Stimulated activated CD4-positive, alpha-beta T cell treated with anti-CD3 and anti-CD28 coated beads, Interleukin-12 subunit alpha, Interleukin-12 subunit beta, amount 100 ng/mL, for 48 hours (primary cell): ENCODE data around the gene MRPL17.
"Not testable (repeated sequence)": the region's sequence is repeated elsewhere in the genome, so short reads cannot be mapped to it uniquely, and the experiment has no call there.

ENCODE experiments used
- DNase-seq, 3 donors: peaks; one replicate each; pipeline ENCODE4 v3.0.0-alpha.2; 2020; ENCODE audit warnings: low read depth in 2 of 3, low spot score in 1 of 3

Gene MRPL17

GRCh38 chr11:6684068-6684467, 928 bp upstream of the MRPL17 start:
- DNase-seq: not testable (repeated sequence)

- no peak for DNase-seq
Measured at GRCh38 chr11:6682591-6682935, 577 bp downstream of the MRPL17 start.

GRCh38 chr11:6681949-6682348, 1.2 kb downstream of the MRPL17 start:
- DNase-seq: no peak

- DNase-seq: no peak
Measured at GRCh38 chr11:6681505-6681904, 1.6 kb downstream of the MRPL17 start.

GRCh38 chr11:6677018-6677417, 6.1 kb downstream of the MRPL17 start:
- DNase-seq: no peak

- DNase-seq: no peak
Measured at GRCh38 chr11:6674862-6675261, 8.3 kb downstream of the MRPL17 start.

DNA sequence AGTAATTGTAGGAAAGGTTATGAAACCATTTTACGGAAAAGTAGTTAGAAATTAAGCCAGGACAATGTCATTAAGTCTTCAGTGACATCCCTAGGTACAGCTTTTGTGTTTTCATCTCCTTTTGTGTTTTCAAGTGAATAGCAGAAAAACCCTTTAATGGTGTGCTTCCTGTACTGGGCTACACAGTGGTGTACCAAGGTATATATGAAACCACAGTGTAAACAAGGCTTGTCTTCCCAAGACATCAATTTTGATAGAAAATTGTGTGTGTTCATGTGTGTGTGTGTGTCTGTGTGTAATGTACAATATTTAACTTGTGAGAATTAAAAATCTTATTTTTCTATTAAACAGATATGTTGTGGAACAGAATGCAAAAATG, 8.9 kb downstream of the MRPL17 start:
- no peak for DNase-seq

GRCh38 chr11:6673523-6674218, 9.5 kb downstream of the MRPL17 start:
- no peak for DNase-seq

- no peak for DNase-seq
Measured at GRCh38 chr11:6671991-6672390, 11.1 kb downstream of the MRPL17 start.

- no peak for DNase-seq
Measured at GRCh38 chr11:6670202-6670830, 12.8 kb downstream of the MRPL17 start.

GRCh38 chr11:6667733-6668374, 15.3 kb downstream of the MRPL17 start:
- no peak for DNase-seq

DNA sequence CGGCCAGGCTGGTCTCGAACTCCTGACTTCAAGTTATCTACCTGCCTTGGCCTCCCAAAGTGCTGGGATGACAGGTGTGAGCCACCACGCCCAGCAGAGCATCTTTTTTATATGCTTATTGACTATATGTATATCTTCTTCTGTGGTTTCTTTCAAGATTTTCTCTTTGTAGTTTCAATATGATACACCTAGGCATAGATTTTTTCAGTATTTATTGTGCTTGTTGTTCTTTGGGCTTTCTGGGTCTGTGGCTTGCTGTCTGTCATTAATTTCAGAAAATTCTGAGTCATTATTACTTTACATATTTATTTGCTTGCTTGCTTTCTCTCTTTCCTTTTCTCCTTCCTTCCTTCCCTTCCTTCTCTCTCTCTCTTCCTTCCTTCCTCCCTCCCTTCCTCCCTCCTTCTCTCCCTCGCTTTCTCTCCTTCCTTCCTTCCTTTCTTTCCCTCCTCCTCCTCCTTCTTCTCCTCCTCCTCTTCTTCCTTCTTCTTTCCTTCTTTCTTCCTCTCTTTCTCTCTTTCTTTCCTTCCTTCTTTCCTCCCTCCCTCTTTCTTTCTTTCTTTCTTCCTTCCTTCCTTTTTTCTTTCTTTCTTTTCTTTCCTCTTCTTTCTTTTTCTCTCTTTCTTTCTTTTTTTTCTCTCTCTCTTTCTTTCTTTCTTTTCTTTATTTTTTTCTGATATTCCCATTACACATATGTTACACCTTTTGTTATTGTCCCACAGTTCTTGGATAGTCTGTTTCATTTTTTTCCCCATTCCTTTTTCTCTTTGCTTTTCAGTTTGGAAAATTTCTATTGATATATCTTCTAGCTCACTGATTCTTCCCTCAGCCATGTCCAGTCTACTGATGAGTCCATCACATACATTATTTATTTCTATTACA, 16.6 kb downstream of the MRPL17 start:
- no peak for DNase-seq

- DNase-seq: no peak
Measured at GRCh38 chr11:6664551-6664950, 18.6 kb downstream of the MRPL17 start.

GRCh38 chr11:6663794-6664469, 19.2 kb downstream of the MRPL17 start:
- no peak for DNase-seq

DNA sequence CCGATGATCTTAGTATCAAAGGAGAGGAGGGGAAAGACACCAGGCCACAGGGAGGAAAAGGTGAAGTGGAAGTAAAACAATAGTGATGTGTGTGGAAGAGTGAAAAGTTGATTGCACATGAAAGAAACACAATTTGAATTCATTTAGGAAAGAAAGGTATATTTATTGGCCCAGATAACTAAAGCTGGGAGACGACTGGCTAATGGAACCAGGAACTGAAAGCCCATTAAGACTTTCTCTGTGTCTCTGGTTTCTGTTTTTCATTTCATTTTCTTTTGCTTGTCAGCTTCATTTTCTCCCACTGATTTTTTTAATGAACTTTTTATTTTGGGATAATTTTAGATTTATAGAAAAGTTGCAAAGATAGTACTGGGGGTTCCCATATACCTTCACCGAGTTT, 22.4 kb downstream of the MRPL17 start:
- DNase-seq: no peak

GRCh38 chr11:6658647-6659046, 24.5 kb downstream of the MRPL17 start:
- no peak for DNase-seq

- no peak for DNase-seq
Measured at GRCh38 chr11:6657346-6657745, 25.8 kb downstream of the MRPL17 start.

DNA sequence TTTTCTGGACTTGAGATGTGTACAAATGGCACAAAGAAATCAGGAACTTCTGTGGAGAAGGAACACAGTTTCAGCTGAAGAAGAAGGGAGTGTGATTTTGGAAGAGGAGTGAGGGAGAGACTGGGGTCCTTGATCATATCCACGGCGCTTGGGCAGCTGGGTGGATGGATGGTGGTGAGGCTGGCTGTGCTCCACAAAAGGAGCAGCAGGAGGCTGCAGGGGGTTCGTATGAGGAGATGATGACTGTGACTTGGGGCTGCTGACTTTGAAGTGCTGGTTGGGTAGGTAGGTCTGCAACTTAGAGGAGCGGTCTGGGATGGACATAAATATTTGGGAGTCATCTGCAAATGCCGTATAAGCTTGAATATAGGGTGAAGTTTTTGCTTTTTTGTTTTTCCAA, 26.2 kb downstream of the MRPL17 start:
- DNase-seq: no peak

DNA sequence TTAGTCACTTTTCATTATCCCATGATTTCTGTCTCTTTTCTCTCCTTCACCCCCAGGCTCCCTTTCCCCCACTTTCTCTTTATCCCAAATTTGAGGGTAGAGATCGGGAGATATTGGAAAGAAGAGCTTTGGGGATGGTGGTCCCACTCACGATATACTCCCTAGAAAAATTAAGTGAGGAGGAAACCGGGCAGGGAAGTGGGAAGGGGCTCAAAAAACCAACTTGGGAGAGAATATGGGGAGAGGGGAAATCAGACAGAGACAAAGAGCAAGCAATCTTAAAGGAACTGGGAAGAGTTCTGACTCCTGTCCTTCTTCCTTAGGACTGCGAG, 26.6 kb downstream of the MRPL17 start:
- no peak for DNase-seq

DNA sequence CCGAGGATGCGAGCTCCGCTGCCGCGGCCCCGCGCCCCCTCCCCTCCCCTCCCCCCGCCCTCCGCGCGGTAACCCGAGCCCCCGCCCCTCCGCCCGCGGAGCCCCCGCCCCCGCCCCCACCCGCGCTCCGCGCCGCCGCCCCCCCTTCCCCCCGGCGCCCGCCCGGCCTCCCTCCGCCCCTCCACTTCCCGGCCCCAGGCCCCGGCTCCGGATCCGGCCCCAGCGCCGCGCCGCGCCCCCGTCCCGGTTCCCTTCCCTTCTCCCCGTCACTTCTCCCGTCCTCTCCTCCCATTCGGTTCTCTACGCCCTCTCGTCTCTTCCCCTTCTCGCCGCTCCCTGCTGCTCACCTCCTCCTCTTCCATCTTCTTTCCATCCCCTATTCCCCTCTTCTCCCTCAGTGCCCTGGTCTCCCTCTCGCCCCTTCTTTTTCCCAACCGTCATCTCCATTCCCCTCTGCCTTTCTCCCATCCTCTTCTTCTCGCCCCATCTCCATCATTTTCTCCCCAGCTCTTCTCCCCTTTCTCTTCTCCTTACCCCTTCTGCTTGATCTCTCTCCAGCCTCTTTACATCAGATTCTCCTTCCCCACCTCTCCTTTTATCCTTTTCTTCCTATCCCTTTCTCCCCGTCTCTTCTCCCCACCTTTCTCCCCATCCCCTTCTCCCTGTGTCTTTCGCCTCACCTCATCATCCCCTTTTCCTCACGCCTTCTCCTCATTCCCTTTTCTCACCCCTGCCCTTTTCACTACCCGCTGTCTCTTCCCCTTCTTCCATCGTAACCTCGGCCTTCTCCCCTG, 27.2 kb downstream of the MRPL17 start, which contains the start of gene DCHS1:
TSS of gene DCHS1 (minus strand) at position 20 of the 794 bp plus-strand sequence. CDS start 14,196 bp downstream, outside the sequence.
- DNase-seq: no peak
